Activated CD4-positive, alpha-beta T cell treated with anti-CD3 and anti-CD28 coated beads, Interleukin-2, amount 50 U/mL, for 24 hours (primary cell): Measurements from ENCODE around the gene SMC3.
A peak's percentile ranks its signal among the peaks of the same experiment; 100 is the strongest.
"Not testable (repeated sequence)": the region's sequence is repeated elsewhere in the genome, so short reads cannot be mapped to it uniquely, and the experiment has no call there.

ENCODE experiments used
- DNase-seq, 2 donors: peaks; one replicate each; pipeline ENCODE4 v3.0.0-alpha.2; 2020; ENCODE audit warnings: low read depth in 1 of 2, low spot score in 1 of 2

Gene SMC3

DNA sequence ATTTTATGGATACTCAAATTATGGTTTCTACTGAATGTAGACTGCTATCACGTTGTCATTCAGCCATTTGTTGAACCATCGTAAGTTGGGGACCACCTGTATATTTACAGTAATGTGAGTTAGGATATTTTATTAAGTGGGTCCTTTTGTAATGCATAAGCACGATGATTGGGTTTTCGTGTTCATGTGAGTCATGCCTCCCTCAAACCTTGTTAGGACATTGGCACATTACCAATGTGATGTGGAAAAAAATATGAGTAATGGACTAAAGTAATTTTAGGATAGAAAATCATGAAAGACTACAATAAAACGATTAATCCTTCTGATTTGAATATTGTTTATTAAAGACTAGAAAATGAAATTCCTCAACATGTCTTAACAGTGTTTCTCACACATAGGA is 8.7 kb downstream of the SMC3 start:
- no peak for DNase-seq

- DNase-seq = no peak
Measured at GRCh38 chr10:110577056-110577455, 9.6 kb downstream of the SMC3 start.

- no peak for DNase-seq
Measured at GRCh38 chr10:110584006-110584405, 16.5 kb downstream of the SMC3 start.

DNA sequence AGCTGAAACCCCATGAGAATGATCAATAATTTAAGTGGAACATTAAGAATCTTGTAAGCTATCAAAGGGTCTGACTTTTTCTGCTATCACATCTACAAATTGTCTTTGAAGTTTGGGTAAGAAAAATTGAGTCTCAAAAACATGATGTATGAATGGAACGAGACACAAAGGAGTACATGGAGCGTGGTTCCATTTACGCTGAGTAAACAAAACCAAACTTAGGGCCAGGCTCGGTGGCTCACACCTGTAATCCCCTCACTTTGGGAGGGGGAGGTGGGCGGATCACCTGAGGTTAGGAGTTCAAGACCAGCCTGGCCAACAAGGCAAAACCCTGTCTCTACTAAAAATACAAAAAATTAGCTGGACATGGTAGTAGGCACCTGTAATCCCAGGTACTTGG is 24.3 kb downstream of the SMC3 start:
- no peak for DNase-seq

GRCh38 chr10:110597476-110597875 is 30.0 kb downstream of the SMC3 start:
- no peak for DNase-seq

DNA sequence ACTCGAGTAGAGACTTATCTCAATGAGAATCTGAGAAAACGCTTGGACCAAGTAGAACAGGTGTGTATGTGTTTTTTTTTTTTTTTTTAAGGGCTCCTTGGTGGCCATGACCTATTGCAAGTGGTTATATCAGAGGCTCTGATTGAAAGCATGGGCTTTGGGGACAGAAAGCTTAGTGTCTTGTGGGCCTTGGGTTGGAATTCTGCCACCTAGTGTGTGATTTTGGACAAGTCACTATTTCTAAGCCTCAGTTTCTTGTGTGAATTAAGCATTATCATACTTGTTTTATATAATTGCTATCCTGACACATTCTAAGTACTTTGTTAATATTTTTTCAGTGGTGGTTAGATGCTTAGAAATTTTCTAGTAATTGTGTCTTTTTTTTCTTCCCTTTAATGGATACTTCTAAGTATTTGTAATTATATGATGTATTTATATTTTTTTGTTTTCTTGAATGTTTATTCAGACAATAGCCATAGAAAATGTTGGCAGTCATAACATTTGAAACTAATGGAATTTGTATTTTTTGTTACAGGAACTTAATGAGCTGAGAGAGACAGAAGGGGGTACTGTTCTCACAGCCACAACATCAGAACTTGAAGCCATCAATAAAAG is 33.1 kb downstream of the SMC3 start:
- DNase-seq = peak in 1 of 2 donors; percentile 33

DNA sequence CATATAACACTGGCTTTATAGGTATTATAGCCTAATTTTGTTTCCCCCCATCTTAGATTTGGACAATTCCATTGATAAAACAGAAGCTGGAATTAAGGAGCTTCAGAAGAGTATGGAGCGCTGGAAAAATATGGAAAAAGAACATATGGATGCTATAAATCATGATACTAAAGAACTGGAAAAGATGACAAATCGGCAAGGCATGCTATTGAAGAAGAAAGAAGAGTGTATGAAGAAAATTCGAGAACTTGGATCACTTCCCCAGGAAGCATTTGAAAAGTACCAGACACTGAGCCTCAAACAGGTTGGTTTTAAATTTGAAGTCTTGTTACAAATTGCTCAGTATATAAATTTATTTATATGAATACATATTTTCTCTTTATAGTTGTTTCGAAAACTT is 34.1 kb downstream of the SMC3 start:
- no peak for DNase-seq

- no peak for DNase-seq
Measured at GRCh38 chr10:110608087-110608486, 40.6 kb downstream of the SMC3 start.

DNA sequence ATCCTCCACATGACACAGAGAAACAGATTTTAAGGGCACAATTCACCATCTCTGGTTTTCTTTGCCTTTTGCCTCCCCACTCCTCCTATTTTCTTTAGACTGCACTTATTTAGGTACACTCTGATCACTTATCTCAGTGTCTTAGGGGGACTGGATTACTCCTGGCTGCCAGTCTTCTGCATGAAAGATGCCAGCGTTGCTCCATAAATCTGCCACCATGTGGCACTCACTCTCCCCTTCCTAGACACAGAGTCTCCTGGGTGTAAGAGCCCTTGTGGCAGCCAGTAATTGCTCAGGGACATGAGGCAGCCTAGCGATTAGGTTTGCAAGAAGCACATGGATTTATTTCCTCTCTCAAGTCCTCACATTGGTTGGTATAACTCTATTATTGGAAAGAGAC is 42.1 kb downstream of the SMC3 start:
- DNase-seq = no peak

DNA sequence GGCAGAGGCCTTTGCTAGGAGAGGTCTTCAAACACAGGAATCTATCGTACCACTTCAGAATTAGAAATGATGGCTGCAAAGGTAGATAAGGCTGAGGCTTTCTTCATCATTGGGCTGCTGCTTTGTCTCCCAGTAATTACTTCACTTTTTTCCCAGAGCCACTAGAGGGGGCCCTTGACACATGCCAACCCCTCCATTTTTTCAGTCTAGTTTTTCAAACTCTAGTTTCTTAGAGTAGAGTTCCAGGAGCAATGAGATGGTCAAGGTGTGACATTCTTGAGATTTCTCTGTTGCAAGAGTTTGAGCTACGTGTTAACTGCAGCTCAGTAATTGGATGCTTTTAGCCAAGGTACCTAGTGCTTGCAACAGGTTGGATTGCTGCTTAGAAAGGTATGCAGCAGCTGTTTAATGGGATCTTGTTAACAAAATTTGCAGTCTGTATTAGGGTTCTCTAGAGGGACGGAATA is 42.8 kb downstream of the SMC3 start:
- peak in 1 of 2 donors; percentile 49 for DNase-seq

GRCh38 chr10:110610781-110611180 is 43.3 kb downstream of the SMC3 start:
- not testable (repeated sequence) for DNase-seq

GRCh38 chr10:110612087-110612486 is 44.6 kb downstream of the SMC3 start:
- DNase-seq = no peak

DNA sequence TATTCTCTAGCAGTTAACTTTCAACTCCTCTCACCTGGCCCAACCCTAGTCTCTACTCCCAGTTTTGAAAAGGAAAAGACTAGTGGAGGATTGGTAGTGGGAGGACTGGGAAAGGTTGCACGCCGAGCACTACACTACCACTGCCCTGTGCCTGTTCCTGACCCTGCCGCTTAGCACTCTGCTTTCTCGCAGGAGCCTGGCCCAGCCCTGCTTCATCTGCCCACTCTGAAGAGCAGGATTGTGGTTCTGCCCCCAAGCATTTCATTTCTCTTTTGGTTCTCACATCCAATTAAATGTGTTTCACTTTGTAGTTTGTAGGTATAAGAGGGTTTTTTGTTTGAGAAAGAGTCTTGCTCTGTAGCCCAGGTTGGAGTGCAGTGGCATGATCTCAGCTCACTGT is 45.1 kb downstream of the SMC3 start:
- DNase-seq = no peak

DNA sequence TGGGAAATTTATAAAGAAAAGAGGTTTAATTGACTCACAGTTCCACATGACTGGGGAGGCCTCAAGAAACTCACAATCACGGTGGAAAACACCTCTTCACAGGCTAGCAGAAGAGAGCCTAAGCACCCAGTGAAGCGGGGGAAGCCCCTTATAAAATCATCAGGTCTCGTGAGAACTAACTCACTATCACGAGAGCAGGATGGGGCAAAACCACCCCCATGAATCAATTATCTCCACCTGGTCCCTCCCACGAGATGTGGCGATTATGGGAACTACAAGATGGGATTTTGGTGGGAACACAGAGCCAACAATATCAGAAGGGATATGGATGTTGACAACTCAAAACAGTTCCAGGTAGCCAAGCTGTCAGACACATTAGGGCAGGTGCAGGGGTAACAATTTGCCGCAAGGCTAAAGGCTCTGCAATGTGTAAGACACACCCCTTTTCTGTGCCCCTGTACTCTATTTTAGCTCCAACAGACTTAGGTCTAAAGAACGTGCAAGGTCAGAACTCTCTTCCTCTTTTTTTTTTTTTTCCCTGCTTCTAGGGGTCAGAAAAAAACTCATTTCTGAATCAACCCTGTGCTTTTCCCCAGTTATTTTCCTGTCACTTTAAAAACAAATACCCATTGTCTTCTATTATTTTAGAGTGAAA is 46.0 kb downstream of the SMC3 start:
- DNase-seq = peak in 1 of 2 donors; percentile 47

DNA sequence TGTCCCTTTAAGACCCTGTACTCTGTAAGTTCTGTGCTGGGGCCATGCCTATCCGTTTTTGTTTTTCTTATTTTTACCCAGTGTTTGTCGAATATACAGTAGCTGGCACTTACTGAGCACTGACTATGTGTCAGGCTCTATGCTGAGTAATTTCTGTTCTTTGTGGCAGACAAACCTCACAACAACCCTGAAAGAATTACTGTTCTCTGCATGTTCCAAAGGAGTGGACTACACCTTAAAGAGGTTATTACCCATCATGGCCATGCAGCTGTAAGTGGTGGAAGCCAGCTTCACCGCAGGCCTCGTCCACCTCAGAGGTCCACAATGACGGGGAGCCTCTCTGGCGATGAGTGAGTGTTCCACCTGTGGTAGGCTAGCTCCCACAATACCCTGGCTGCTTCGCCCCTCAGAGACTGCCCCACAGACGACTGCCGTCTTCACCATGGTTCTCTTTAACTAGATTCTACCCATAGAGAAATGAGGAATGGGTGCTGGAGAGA is 46.6 kb downstream of the SMC3 start:
- DNase-seq = no peak

GRCh38 chr10:110615057-110615747 is 47.7 kb downstream of the SMC3 start:
- no peak for DNase-seq

DNA sequence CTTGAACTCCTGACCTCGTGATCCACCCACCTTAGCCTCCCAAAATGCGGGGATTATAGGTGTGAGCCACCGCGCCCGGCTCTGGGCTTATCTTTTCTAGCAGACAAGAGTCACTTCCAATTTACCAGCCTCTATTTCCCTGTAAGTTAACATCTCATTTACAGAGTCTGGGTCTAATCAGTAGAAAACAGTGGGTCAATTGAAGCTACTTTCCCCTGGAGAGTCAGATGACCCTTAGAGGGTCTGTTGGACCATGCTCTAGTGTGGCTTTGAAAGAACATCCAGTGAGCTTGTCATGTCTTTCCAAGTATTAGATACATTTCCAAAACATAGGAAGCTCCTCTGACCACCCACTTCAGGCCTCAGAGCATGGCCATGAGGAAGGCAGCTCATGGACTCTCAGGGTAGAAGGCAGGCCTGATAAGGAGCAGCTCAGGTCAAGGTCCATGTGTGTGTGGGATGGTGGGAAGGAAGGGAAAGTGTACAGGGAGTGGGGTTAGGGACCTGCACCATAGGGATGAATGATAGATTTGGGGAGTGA is 49.1 kb downstream of the SMC3 start:
- no peak for DNase-seq

DNA sequence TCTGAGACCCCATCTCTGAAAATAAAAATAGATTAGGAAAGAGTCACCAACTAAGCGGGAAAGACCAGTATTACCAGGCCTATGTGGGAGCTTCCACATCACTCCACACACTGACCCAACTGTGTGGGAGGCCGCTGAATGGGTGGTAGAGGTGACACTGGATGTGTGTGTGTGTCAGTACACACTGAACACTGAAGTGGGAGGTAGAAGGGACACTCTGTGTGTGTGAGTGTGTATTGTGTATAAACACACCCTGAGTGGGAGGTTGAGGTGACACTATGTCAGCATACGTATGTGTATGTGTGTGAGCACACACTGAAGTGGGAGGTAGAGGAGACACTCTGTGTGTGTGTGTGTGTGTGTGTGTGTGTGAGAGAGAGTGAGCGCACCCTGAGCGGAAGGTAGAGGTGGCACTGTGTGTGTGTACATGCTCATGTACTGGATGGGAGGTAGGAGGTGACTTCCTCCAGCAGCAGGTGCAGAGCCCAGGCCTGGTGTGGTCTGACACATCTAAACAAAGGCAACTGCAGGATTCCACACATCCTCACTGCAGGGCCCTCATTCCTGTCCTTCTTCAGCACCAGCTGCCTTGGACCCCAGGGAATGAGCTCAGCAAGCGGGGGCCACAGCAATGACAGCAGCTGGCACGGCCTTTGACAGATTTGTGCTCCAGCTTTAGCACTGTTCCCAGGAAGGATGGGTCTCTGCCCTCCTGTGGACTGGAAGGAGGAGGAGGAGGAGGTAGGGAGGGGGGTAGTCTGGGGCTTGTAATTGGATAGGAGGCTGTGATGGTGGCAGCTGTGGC is 50.1 kb downstream of the SMC3 start:
- no peak for DNase-seq

DNA sequence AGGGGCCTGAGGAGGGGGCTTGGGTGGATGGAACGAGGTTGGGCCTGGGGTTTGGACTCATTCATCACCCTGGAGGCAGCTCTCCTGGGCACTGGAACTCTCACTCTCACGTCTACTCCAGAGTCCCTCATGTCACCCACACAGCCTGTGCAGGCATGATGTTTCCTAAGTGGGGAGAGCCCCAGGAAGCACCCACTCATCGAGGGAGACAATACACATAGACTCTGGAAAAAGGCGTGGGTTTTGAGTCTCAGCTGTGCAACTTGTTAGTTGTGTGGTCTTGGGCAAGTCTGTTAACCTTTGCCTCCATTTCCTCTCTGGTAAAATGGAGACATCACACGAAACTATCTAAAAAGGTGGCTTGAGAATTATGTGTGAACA is 50.7 kb downstream of the SMC3 start:
- peak in 1 of 2 donors; percentile 68 for DNase-seq

- no peak for DNase-seq
Measured at GRCh38 chr10:110619514-110620397, 52.3 kb downstream of the SMC3 start.
